Mesothelial cell of epicardium (in vitro differentiated cells): ENCODE data around the gene CCDC51. TPM values are rescaled to one million over a fixed set of nuclear protein-coding genes. Genes with fewer than 3 reads are reported as not detected.

Experiments used
- DNase-seq, 2 experiments: peaks; one replicate each; pipeline ENCODE4 v3.0.0; 2021; ENCODE audit warnings: low spot score in 2 of 2; ENCODE audit not compliant: unreplicated experiment in 2 of 2
- H3K27ac Mint-ChIP-seq: 2 replicates; pipeline ENCODE4 v1.8.0; 2021; ENCODE audit warnings: mixed read lengths
- H3K27me3 Mint-ChIP-seq: 2 replicates; pipeline ENCODE4 v1.8.0; 2021; ENCODE audit warnings: low read depth, mixed read lengths
- H3K36me3 Mint-ChIP-seq: 2 replicates; pipeline ENCODE4 v1.8.0; 2021; ENCODE audit warnings: mixed read lengths
- H3K4me1 Mint-ChIP-seq: 2 replicates; pipeline ENCODE4 v1.8.0; 2021; ENCODE audit warnings: mixed read lengths
- H3K4me3 Mint-ChIP-seq: 2 replicates; pipeline ENCODE4 v1.8.0; 2021; ENCODE audit warnings: mild to moderate bottlenecking, moderate library complexity, mixed read lengths
- H3K9me3 Mint-ChIP-seq: 2 replicates; pipeline ENCODE4 v1.8.0; 2021; ENCODE audit warnings: mixed read lengths
- total RNA-seq: library from RNA; stranded (reverse); gene quantifications from 3 replicates; pipeline ENCODE4 v1.2.1, GENCODE V29; 2021
- TF ChIP-seq, protein P1 (sequence below): fragments of 200-600 bp; sonication (generic); IDR thresholded peaks from one replicate; pipeline ENCODE4 v1.5.0; 2021; ENCODE audit warnings: antibody characterized with exemption; ENCODE audit not compliant: unreplicated experiment

The CCDC51 gene
- total RNA-seq, 1 donor from 2014 or later, result 11.5 TPM

- no peaks in the 10 kb centered on the region for H3K9me3 Mint-ChIP-seq
- peak; percentile 63 to 81 for DNase-seq
- H3K4me1 Mint-ChIP-seq, result peaks cover 68% of the 10 kb centered on the region
- peak within 1 kb of the TSS; percentile 87 for H3K4me3 Mint-ChIP-seq
- H3K27me3 Mint-ChIP-seq, result no peaks in the 10 kb centered on the region
- peaks cover 2% of the 10 kb centered on the region for H3K36me3 Mint-ChIP-seq
- TF ChIP-seq, protein P1, sequence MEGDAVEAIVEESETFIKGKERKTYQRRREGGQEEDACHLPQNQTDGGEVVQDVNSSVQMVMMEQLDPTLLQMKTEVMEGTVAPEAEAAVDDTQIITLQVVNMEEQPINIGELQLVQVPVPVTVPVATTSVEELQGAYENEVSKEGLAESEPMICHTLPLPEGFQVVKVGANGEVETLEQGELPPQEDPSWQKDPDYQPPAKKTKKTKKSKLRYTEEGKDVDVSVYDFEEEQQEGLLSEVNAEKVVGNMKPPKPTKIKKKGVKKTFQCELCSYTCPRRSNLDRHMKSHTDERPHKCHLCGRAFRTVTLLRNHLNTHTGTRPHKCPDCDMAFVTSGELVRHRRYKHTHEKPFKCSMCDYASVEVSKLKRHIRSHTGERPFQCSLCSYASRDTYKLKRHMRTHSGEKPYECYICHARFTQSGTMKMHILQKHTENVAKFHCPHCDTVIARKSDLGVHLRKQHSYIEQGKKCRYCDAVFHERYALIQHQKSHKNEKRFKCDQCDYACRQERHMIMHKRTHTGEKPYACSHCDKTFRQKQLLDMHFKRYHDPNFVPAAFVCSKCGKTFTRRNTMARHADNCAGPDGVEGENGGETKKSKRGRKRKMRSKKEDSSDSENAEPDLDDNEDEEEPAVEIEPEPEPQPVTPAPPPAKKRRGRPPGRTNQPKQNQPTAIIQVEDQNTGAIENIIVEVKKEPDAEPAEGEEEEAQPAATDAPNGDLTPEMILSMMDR, result no peak
- peak within 1 kb of the TSS; percentile 97 for H3K27ac Mint-ChIP-seq
Observed at GRCh38 chr3:48429960-48430707, 9.8 kb downstream of the CCDC51 start, which contains the start of gene PLXNB1. Gene PLXNB1, minus strand, starts transcription at chr3:48430086. Its CDS starts 5,475 bp downstream, at chr3:48424611.

DNA sequence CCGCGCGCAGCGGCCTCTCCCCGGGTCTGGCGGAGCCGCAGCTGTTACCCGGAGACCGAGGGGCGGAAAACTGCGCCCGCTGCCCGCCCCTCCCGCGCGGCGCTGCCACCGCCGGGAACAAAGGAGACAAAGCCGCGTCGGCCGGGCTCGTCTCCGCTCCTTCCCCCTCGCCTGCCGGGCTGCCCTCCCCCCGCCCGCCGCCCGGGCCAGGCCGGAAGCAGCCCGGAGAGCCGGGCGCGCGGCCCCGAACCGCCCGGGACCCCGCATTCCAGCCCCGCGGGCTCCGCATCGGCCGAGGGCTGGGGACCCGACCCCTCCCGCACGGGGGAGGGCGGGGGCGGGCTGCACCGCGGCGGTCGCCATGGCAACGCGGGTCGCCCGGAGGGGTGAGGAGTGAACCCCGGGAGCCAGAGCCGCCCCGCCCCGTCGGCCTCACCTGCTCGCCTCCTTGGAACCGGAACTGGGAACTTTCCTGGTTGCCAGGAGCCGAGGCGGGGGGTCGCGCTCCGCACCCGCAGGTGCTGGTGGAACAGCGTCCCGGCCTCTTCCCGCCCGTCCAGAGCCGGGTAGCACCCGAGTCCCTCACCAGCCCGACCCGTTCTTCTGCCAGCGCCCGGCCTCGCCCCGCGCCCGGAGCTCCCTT is 10.5 kb downstream of the CCDC51 start:
- Mint-ChIP-seq H3K27me3 (no peaks in the 10 kb centered on the region), H3K4me1 (peaks cover 71% of the 10 kb centered on the region), H3K4me3 (peak overlapping the region; percentile 87), H3K36me3 (peaks cover 2% of the 10 kb centered on the region), H3K27ac (peak overlapping the region; percentile 97), H3K9me3 (no peaks in the 10 kb centered on the region)
- TF ChIP-seq, protein P1, result no peak
- peak; percentile 60 to 82 for DNase-seq

- Mint-ChIP-seq H3K27ac (peak overlapping the region; percentile 77), H3K4me1 (peaks cover 67% of the 10 kb centered on the region), H3K9me3 (no peaks in the 10 kb centered on the region), H3K36me3 (peaks cover 2% of the 10 kb centered on the region), H3K27me3 (no peaks in the 10 kb centered on the region), H3K4me3 (peak overlapping the region; percentile 74)
- peak in 1 of 2 experiments; percentile 76 for DNase-seq
- TF ChIP-seq, protein P1, result no peak
Observed at GRCh38 chr3:48428572-48429316, 11.2 kb downstream of the CCDC51 start.

- H3K27ac Mint-ChIP-seq, result peak overlapping the region; percentile 77
- H3K36me3 Mint-ChIP-seq, result peaks cover 2% of the 10 kb centered on the region
- no peaks in the 10 kb centered on the region for H3K27me3 Mint-ChIP-seq
- DNase-seq, result no peak
- H3K4me3 Mint-ChIP-seq, result peak overlapping the region; percentile 74
- peaks cover 63% of the 10 kb centered on the region for H3K4me1 Mint-ChIP-seq
- TF ChIP-seq, protein P1, result no peak
- H3K9me3 Mint-ChIP-seq, result no peaks in the 10 kb centered on the region
Observed at GRCh38 chr3:48428088-48428571, 11.8 kb downstream of the CCDC51 start.

DNA sequence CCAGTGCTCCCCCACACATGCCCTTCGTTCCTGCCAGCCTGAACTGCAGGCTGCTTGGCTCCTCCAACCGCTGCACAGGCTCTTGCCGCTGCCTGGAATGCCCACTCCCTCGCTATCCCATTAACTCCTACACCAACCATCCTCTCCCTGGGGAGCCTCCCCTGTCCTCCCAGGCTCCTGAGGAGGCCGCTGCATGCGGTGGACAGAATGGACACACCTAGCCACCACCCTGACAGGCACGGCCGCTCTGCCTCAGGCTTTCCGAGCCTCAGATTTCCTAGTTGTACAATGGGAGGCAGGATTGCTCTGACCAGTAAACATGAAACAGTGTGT is 12.3 kb downstream of the CCDC51 start:
- H3K36me3 Mint-ChIP-seq, result peaks cover 2% of the 10 kb centered on the region

More for the DNA sequence above, 12.3 kb downstream of the CCDC51 start:
- DNase-seq, result no peak
- peak overlapping the region; percentile 74 for H3K4me3 Mint-ChIP-seq
- H3K4me1 Mint-ChIP-seq, result peaks cover 58% of the 10 kb centered on the region
- H3K9me3 Mint-ChIP-seq, result no peaks in the 10 kb centered on the region
- peak overlapping the region; percentile 77 for H3K27ac Mint-ChIP-seq
- TF ChIP-seq, protein P1, result no peak
- H3K27me3 Mint-ChIP-seq, result no peaks in the 10 kb centered on the region
